ENCODE results near the gene HIVEP3.

HIVEP3 gene

GRCh38 chr1:41516168-41517061, 402.3 kb downstream of the HIVEP3 start:
- DNase-seq (ENCODE audit: low read depth): peak; percentile 83
- peak overlapping the region; percentile 55 for H3K4me3 ChIP-seq (ENCODE audit: low read length)
- TF ChIP-seq CTCF (conservative IDR thresholded peaks at IDR 0.05; ENCODE audit: low read length): peak; percentile 72

- no peak for DNase-seq (ENCODE audit: low read depth)
- TF ChIP-seq CTCF (conservative IDR thresholded peaks at IDR 0.05; ENCODE audit: low read length): no peak
- H3K4me3 ChIP-seq (ENCODE audit: low read length): no peak overlapping the region
These were observed 402.9 kb downstream of the HIVEP3 start for GRCh38 chr1:41515778-41516167.

- TF ChIP-seq CTCF (conservative IDR thresholded peaks at IDR 0.05; ENCODE audit: low read length): no peak
- H3K4me3 ChIP-seq (ENCODE audit: low read length): no peak overlapping the region
- no peak for DNase-seq (ENCODE audit: low read depth)
These were observed 403.5 kb downstream of the HIVEP3 start for GRCh38 chr1:41515131-41515678.

- no peak for DNase-seq (ENCODE audit: low read depth)
These were observed 404.3 kb downstream of the HIVEP3 start for GRCh38 chr1:41514381-41514780.

GRCh38 chr1:41513383-41513735, 405.4 kb downstream of the HIVEP3 start:
- TF ChIP-seq CTCF (conservative IDR thresholded peaks at IDR 0.05; ENCODE audit: low read length): peak; percentile 28; the same call in 1 of the 2 replicates
- no peak overlapping the region for H3K4me3 ChIP-seq (ENCODE audit: low read length)
- DNase-seq (ENCODE audit: low read depth): no peak

More at GRCh38 chr1:41514381-41514780, 404.3 kb downstream of the HIVEP3 start:
- no peak for TF ChIP-seq CTCF (conservative IDR thresholded peaks at IDR 0.05; ENCODE audit: low read length)
- H3K4me3 ChIP-seq (ENCODE audit: low read length): no peak overlapping the region

GRCh38 chr1:41512701-41513382, 405.9 kb downstream of the HIVEP3 start:
- TF ChIP-seq CTCF (conservative IDR thresholded peaks at IDR 0.05; ENCODE audit: low read length): no peak
- H3K4me3 ChIP-seq (ENCODE audit: low read length): no peak overlapping the region
- DNase-seq (ENCODE audit: low read depth): no peak

All from AG10803 (cell line).